ENCODE data around the gene KCND2.

DNA sequence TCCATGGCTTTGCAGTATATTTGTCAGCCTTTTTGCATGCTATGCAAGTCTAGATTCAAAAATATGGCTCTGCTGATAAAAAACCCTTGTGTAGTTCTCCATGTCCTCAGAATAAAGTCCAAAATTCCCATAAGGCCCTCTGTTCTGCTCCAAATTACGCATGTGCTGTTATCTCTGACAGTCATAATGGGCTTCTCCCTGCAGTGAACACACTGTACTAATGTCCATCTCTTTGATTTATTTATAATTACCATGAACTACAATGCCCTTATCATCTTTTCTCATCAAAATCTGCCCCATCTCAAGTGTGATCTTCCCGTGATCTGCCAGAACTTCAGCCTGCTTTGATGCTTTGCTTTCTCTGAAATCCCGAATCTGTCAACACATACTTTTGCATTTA lies 497.2 kb downstream of the KCND2 start:
- TF ChIP-seq, protein P1, sequence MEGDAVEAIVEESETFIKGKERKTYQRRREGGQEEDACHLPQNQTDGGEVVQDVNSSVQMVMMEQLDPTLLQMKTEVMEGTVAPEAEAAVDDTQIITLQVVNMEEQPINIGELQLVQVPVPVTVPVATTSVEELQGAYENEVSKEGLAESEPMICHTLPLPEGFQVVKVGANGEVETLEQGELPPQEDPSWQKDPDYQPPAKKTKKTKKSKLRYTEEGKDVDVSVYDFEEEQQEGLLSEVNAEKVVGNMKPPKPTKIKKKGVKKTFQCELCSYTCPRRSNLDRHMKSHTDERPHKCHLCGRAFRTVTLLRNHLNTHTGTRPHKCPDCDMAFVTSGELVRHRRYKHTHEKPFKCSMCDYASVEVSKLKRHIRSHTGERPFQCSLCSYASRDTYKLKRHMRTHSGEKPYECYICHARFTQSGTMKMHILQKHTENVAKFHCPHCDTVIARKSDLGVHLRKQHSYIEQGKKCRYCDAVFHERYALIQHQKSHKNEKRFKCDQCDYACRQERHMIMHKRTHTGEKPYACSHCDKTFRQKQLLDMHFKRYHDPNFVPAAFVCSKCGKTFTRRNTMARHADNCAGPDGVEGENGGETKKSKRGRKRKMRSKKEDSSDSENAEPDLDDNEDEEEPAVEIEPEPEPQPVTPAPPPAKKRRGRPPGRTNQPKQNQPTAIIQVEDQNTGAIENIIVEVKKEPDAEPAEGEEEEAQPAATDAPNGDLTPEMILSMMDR (IDR thresholded peaks at IDR 0.05), result no peak
- TF ChIP-seq CHD2 (IDR thresholded peaks at IDR 0.05; ENCODE audit: low read length, partially characterized antibody) (no peak), MXI1 (IDR thresholded peaks at IDR 0.05; ENCODE audit: low read depth, low read length) (no peak), FOXM1 (IDR thresholded peaks at IDR 0.05; ENCODE audit: low read depth) (no peak), RAD21 (IDR thresholded peaks at IDR 0.05; ENCODE audit: low read length) (no peak), EP300 (IDR thresholded peaks at IDR 0.05; ENCODE audit: borderline replicate concordance in 1 of 2, low read depth in 1 of 2, low read length in 1 of 2) (no peak), POLR2AphosphoS5 (IDR thresholded peaks at IDR 0.05; ENCODE audit: low read depth, low read length) (no peak), JUND (IDR thresholded peaks at IDR 0.05) (no peak)
- TF ChIP-seq, protein P2, sequence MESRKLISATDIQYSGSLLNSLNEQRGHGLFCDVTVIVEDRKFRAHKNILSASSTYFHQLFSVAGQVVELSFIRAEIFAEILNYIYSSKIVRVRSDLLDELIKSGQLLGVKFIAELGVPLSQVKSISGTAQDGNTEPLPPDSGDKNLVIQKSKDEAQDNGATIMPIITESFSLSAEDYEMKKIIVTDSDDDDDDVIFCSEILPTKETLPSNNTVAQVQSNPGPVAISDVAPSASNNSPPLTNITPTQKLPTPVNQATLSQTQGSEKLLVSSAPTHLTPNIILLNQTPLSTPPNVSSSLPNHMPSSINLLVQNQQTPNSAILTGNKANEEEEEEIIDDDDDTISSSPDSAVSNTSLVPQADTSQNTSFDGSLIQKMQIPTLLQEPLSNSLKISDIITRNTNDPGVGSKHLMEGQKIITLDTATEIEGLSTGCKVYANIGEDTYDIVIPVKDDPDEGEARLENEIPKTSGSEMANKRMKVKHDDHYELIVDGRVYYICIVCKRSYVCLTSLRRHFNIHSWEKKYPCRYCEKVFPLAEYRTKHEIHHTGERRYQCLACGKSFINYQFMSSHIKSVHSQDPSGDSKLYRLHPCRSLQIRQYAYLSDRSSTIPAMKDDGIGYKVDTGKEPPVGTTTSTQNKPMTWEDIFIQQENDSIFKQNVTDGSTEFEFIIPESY (IDR thresholded peaks at IDR 0.05; ENCODE audit: borderline replicate concordance, low read depth), result no peak
- TF ChIP-seq, protein P3, sequence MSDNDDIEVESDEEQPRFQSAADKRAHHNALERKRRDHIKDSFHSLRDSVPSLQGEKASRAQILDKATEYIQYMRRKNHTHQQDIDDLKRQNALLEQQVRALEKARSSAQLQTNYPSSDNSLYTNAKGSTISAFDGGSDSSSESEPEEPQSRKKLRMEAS (IDR thresholded peaks at IDR 0.05; ENCODE audit: low read depth), result no peak
- TF ChIP-seq, protein P4, sequence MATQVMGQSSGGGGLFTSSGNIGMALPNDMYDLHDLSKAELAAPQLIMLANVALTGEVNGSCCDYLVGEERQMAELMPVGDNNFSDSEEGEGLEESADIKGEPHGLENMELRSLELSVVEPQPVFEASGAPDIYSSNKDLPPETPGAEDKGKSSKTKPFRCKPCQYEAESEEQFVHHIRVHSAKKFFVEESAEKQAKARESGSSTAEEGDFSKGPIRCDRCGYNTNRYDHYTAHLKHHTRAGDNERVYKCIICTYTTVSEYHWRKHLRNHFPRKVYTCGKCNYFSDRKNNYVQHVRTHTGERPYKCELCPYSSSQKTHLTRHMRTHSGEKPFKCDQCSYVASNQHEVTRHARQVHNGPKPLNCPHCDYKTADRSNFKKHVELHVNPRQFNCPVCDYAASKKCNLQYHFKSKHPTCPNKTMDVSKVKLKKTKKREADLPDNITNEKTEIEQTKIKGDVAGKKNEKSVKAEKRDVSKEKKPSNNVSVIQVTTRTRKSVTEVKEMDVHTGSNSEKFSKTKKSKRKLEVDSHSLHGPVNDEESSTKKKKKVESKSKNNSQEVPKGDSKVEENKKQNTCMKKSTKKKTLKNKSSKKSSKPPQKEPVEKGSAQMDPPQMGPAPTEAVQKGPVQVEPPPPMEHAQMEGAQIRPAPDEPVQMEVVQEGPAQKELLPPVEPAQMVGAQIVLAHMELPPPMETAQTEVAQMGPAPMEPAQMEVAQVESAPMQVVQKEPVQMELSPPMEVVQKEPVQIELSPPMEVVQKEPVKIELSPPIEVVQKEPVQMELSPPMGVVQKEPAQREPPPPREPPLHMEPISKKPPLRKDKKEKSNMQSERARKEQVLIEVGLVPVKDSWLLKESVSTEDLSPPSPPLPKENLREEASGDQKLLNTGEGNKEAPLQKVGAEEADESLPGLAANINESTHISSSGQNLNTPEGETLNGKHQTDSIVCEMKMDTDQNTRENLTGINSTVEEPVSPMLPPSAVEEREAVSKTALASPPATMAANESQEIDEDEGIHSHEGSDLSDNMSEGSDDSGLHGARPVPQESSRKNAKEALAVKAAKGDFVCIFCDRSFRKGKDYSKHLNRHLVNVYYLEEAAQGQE (IDR thresholded peaks at IDR 0.05; ENCODE audit: low read depth, low read length), result no peak
